Renal cortex interstitium (tissue), 11 donors: ENCODE measurements around the gene MAPK8IP1. TPM values are rescaled to one million over a fixed set of nuclear protein-coding genes. Genes with fewer than 3 reads are reported as not detected.

Experiments used
- DNase-seq, 11 donors: peaks; one replicate each; pipeline ENCODE4 v3.0.0-alpha.2; 2013; ENCODE audit warnings: low read depth in 9 of 11, low spot score in 4 of 11; ENCODE audit errors: extremely low read depth in 1 of 11
- polyA plus RNA-seq, 3 donors: library from polyadenylated mRNA; unstranded; fragments of 120-200 nt; gene quantifications; one replicate each; pipeline ENCODE4 v1.2.1, GENCODE V29; 2013; ENCODE audit not compliant: insufficient read length in 3 of 3

MAPK8IP1 gene
- polyA plus RNA-seq, 3 donors, result 9.0 to 13.0 (median 12.9) TPM

DNA sequence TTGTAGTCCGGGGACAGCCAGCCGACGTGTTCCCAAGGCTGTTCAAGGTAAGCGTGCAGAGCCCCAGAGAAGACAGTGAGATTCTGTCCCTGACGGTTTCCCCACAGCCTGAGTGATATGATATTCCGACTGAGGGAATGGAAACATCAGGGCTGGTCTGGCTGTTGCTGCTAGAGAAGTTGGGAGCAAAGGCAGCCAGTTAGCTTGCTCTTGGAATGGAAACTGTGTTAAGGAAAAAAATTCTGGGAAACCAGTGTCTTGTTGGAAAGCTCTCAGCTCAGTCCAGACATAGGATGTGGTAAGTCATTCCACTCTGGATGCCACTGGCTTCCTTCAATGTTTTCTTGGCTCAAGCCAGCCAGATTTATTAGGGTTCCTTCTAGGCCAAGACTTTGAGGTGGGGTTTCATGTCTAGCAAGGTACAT, 29.4 kb upstream of the MAPK8IP1 start:
- no peak for DNase-seq

DNA sequence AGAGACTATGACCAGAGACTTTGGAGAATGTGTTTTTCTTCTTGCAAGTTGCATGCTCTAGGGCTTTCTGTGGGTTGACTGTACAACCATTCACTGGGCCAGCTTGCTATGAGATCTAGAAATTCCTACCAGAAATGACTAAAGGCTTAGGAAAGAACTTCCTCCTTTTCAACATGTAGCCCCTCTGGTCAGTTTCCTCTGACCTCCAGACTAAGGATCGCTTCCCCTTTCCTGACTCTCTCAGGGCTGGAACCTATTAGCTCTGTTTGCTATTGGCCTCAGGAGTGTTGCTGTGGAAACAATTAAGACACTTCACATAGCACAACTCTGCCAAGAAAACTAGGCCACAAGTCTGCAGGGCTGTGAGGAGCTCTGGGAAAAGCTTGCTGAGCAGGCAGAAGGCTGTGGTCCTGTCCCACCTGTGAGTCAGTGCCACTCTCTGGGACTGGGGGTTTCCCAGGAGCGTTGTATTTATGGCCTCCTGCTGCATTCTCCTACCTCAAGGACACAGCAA, 27.4 kb upstream of the MAPK8IP1 start:
- DNase-seq, result peak in 2 of 11 donors; percentile 16 to 43

- no peak for DNase-seq
Observed at GRCh38 chr11:45858751-45859398, 26.6 kb upstream of the MAPK8IP1 start.

DNA sequence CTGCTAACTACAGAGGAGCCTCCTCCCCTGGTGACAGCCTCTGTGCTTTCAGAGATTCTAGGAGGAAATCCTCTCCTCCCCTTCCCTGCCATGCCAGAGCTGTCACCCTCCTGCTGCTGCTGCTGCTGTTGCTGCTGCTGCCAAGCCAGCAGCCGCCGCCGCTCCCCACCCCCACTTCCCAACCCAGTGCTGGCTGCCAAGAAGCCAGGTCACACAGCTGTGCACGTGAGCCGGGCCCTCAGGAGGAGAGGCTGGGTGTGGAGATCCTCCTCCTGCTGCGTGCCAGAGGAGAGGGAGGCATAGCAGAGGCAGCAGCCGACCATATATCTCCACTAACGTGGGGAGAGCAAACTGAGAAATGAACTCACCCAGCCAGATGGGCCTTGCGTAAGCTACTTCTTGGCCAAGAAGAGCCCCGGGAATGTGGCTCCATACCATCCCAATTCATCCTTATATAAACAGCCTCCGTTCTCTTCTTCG, 25.8 kb upstream of the MAPK8IP1 start:
- peak in 4 of 11 donors; percentile 44 to 68 (median 48) for DNase-seq

- no peak for DNase-seq
Observed at GRCh38 chr11:45860348-45860747, 25.1 kb upstream of the MAPK8IP1 start.

DNA sequence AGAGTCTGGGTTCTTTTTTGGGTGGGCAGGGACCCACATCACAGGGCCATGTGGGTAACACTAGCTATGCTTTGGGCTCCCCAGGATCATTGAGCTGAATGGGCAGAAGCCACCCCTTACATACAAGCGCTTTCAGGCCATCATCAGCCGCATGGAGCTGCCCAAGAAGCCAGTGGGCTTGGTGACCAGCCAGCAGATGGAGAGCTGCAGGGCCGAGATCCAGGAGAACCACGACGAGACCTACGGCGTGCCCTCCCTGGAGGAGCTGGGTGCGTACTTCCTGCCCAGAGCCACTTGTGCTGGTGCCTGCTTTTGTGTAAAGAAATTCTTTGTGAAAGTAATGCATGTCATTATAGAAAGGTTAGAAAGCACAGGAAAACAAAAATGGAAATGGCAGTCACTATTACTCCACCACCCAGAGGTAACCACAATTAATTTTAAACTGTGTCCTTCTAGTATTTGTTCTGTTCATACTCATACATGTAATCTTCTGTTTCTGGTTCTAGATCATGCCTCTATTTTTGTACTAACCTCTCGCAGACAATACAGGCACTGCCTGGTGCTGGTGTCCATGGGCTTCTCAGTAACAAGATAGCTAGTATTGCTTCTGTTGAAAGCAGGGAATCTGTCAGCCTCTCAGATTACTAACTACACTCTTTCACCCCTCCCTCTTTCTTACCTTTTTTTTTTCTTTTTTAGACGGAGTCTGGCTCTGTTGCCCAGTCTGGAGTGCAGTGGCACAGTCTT, 24.5 kb upstream of the MAPK8IP1 start:
- DNase-seq, result no peak

GRCh38 chr11:45864041-45864440, 21.4 kb upstream of the MAPK8IP1 start:
- no peak for DNase-seq

- DNase-seq, result no peak
Observed at GRCh38 chr11:45869551-45869950, 15.9 kb upstream of the MAPK8IP1 start.

DNA sequence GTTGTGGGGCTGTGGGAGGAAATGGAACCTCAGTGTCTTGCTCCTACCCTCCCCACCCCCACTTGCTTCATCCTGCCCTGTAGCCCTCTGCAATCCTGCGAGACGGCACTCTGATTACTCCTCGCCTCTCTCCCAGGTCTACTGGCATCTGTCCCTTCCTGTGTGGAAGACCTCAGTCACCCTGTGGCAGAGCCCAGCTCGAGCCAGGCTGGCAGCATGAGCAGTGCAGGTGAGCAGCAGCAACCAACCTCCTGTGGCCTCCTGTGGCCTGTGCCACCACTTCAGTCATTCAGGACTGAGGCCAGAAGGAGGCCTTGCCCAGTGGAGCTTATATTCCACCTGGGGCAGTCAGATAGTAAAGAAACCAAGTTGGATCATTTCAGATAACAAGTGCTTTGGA, 14.7 kb upstream of the MAPK8IP1 start:
- DNase-seq, result no peak

DNA sequence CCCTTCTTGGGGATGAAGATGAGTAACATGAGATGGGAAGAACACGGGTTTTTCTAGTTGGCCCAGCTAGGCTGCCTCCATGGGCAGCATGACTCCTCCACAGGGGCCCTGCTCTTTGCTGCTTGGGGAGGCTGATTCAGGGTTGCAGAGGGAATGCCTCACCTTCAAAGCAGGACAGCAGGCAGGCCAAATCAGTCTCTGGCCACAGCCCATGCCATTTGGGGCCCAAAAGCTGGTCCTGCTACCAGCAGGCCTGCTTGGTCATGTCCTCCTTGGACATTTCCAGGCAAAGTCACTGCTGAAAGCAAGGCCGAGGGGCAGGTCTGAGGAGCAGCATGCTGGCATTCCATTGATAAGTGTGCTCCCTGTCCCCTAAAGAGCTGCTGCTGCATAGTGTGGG, 13.8 kb upstream of the MAPK8IP1 start:
- DNase-seq, result no peak

GRCh38 chr11:45872651-45873356, 12.6 kb upstream of the MAPK8IP1 start:
- peak in 3 of 11 donors; percentile 26 to 37 (median 31) for DNase-seq

DNA sequence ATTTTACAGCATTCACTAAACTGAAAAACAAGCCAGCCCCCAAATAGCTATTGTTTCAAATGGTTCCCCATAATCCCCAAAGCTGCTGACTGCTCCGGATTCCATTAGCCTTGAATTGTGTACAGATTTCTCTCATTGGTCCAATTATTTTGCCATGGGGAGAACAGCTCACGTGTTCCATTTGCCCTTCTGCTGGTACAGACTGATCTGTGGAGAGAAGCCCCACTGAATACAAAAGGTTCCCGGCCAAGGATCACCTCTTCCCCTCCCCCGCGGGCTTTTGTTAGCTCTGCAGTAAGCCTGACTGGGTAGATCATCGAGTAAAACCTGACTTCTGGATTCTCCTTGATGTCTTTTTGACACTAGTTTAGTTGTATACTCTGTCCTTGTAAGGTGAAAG, 9.1 kb upstream of the MAPK8IP1 start:
- no peak for DNase-seq

- no peak for DNase-seq
Observed at GRCh38 chr11:45877221-45877620, 8.2 kb upstream of the MAPK8IP1 start.

DNA sequence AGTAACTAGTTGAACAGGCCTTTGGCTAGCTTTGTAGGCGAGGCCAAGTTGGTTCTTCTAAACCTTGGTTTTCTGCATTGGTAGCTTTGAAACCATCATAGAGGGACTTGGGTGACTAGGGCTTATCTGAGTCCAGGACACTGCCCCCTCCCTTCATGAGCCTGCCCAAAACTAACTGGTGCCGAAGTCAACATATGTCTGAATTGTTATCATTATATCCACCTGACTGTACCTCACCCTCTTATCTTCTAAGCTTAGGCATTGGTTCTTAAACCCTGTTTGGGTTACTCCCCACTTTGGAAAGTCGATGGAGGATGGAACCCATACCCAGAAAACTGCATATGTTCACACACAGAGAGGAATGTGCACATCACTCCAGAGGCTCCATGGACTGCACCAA, 7.6 kb upstream of the MAPK8IP1 start:
- DNase-seq, result no peak

DNA sequence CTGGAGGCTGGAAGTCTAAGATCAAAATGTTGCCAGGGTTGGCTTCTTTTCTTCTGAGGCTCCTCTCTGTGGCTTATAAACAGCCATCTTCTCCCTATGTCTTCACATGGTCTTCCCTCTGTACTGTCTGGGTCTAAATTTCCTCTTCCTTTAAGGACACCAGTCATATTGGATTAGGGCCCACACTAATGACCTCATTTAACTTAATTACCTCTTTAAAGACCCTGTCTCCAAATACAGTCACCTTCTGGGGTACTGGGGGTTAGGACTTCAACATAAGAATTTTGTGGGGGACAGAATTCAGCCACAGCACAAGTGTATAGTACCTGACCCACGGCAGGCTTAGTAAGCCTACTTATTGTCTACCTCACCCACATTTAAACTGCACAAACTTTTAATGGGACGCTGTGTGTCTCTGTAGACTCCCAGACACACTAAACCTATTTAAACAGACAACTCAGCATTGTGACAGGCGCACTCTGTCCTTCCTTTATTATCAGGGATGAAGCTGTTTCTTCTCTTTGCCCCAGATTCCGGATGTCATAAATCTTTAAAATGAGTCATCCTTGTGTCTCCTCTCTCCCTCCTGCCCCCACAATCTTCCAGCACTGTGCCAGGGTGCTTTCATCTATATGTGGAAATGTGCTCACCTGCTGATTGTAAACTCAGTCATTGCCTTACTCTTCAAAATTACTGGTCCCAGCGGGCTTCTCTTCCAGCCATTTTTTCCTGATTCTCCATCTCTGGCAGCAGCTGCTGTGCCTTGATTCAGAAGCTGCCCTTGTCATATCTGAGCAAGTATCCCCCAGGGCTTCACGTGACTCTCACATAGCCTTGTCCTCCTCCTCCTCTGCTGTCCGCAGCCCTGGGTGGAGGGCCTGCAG, 5.4 kb upstream of the MAPK8IP1 start:
- DNase-seq, result no peak

GRCh38 chr11:45880772-45881570, 4.5 kb upstream of the MAPK8IP1 start:
- DNase-seq, result no peak

- DNase-seq, result no peak
Observed at GRCh38 chr11:45881708-45882368, 3.6 kb upstream of the MAPK8IP1 start.
